ENCODE measurements around the gene POLR3GL.

Gene POLR3GL

DNA sequence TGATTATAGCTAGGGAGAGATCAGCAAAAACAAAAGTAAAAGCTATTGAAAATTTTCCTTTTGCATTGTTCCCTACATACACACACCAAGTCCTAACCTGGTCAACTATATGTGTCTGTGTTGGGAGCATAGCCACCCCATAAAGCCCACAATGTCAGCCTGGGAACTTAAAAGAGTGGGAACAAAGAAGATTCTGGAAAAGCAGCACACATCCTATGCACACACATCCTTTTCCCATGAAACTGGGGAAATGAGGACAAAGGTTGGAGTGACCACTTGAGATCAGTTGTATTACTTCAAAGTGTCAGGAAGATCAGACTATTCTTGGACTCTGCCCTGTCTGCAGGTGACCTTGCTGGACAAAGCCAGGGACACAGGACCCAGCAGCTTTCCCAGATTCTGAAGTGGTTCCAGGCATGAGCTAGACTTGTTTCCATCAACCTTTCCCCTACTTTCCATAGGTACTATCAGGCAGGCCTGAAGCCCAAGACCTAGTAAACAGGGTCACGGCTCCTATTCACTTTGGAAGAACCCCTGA lies 16.0 kb downstream of the POLR3GL start:
- TF ChIP-seq EZH2 (IDR thresholded peaks at IDR 0.05) (no peak), FOXP2 (optimal IDR thresholded peaks at IDR 0.05; ENCODE audit: control extremely low read depth, extremely low read length, insufficient read depth) (no peak), POLR2AphosphoS5 (IDR thresholded peaks at IDR 0.05; ENCODE audit: borderline replicate concordance, low read depth, low read length) (no peak)
- Histone ChIP-seq H3K9me3 (ENCODE audit: low read depth, low read length) (no peaks in the 10 kb centered on the region), H3K4me3 (no peak overlapping the region), H3K9ac (ENCODE audit: insufficient read length) (no peak overlapping the region), H3K27ac (peak overlapping the region; percentile 91; the same call in 1 of the 2 replicates), H3K36me3 (ENCODE audit: insufficient read depth, low read length) (no peaks in the 10 kb centered on the region; the same call in 1 of the 2 replicates)
- no peak for DNase-seq (ENCODE audit: low read depth, low spot score)

DNA sequence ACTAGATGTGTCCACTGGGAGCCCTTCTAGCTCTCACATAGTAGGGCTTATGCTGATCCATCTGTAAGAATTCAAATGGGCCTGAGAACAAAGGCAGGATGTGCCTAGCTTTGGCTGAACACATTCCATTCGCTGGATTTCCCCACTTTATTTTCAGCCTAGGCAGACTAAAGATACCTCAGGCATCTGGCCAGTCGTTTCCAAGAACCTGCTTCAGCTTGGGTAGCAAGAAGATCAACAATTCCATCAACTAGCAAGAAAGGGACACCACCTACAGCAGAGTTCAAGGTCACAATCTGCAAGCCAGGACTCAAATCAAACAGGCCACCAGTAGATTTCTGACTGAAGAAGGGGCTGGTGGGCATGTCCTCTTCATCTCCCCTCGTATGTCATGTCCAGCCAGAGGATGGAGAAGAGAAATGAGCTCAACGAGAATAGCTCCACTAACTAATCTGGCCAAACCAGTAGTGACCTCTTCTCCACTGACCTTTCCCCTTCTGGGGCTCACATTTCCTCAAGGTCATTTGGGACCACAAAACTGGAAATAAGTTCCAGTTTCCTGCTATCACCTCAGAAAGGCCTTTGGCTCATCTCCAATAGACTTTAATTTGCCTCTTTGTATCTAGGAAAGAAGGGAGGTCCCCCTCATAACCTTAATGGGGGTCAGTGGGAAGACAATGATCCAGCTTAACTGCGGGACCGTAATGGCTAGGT lies 17.7 kb downstream of the POLR3GL start:
- DNase-seq (ENCODE audit: low read depth, low spot score), result no peak
- TF ChIP-seq EZH2 (IDR thresholded peaks at IDR 0.05) (no peak), POLR2AphosphoS5 (IDR thresholded peaks at IDR 0.05; ENCODE audit: borderline replicate concordance, low read depth, low read length) (no peak), FOXP2 (optimal IDR thresholded peaks at IDR 0.05; ENCODE audit: control extremely low read depth, extremely low read length, insufficient read depth) (no peak)
- H3K27ac ChIP-seq, result no peak overlapping the region
- H3K9me3 ChIP-seq (ENCODE audit: low read depth, low read length), result no peaks in the 10 kb centered on the region
- H3K36me3 ChIP-seq (ENCODE audit: insufficient read depth, low read length), result no peaks in the 10 kb centered on the region; the same call in 1 of the 2 replicates
- H3K4me3 ChIP-seq, result no peak overlapping the region
- no peak overlapping the region for H3K9ac ChIP-seq (ENCODE audit: insufficient read length)

DNA sequence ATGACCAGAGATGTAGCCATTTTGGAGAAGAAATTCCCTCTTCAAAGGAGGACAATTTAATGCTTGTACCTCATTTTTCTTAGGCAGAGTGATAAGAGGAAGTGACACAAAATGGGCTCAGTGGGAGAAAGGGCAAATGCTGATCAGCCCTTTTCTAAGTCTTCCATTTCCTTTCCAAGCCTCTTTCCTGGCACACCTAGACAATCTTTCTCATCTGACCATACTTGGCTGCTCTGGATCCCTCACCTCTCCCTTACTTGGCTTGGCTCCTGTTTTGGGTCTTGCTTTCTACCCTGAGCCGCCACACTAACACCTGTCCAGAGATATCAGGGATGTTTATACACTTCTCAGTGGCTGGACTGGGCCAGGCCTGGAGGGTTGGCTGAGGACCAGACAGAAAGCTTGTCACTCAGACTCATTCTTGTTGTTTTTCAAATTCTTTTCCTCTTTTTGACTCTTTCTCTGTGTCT lies 18.8 kb downstream of the POLR3GL start:
- no peak overlapping the region for H3K4me3 ChIP-seq
- TF ChIP-seq EZH2 (IDR thresholded peaks at IDR 0.05), result no peak
- no peak for TF ChIP-seq POLR2AphosphoS5 (IDR thresholded peaks at IDR 0.05; ENCODE audit: borderline replicate concordance, low read depth, low read length)
- TF ChIP-seq FOXP2 (optimal IDR thresholded peaks at IDR 0.05; ENCODE audit: control extremely low read depth, extremely low read length, insufficient read depth), result no peak
- no peak overlapping the region for H3K9ac ChIP-seq (ENCODE audit: insufficient read length)
- H3K36me3 ChIP-seq (ENCODE audit: insufficient read depth, low read length), result no peaks in the 10 kb centered on the region
- no peak for DNase-seq (ENCODE audit: low read depth, low spot score)
- H3K27ac ChIP-seq, result 0 out of 2 replicates have a peak overlapping the region, but pooled peaks have one; percentile 2
- no peaks in the 10 kb centered on the region for H3K9me3 ChIP-seq (ENCODE audit: low read depth, low read length)

DNA sequence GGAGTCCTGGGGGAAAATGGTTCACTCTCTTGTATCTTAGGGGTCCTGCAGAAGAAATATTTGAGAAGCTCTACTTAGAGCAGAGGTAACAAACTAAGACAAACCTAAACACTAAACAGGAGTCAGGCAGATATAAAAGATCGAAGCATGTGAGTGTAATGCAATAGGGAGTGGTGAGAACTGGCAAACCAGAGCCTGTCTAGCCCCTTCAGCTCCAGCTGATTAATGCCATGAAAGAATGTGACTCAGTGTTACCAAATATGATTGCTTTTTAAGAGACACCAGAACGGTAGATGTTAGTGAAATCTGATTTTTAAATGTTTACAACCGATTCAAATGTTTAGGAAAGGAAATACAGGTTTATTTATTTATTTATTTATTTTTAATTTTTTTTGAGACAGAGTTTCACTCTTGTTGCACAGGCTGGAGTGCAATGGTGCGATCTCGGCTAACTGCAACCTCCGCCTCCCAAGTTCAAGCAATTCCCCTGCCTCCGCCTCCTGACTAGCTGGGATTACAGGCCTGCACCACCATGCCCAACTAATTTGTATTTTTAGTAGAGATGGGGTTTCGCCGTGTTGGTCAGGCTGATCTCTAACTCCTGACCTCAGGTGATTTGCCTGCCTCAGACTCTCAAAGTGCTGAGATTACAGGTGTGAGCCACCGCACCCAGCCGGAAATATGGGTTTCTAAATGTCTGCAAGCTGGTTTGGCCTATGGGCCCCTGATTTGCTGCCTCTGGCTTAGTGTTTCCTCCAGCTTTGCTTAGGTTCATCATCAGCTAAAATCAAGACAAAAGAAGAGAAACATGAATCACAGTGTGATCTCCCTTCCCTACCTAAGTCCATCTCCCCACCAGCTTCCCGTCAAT lies 19.7 kb downstream of the POLR3GL start:
- TF ChIP-seq EZH2 (IDR thresholded peaks at IDR 0.05) (no peak), FOXP2 (optimal IDR thresholded peaks at IDR 0.05; ENCODE audit: control extremely low read depth, extremely low read length, insufficient read depth) (no peak), POLR2AphosphoS5 (IDR thresholded peaks at IDR 0.05; ENCODE audit: borderline replicate concordance, low read depth, low read length) (no peak)
- no peak for DNase-seq (ENCODE audit: low read depth, low spot score)
- H3K4me3 ChIP-seq, result no peak overlapping the region
- 0 out of 2 replicates have a peak overlapping the region, but pooled peaks have one; percentile 2 for H3K27ac ChIP-seq
- no peaks in the 10 kb centered on the region for H3K36me3 ChIP-seq (ENCODE audit: insufficient read depth, low read length)
- H3K9me3 ChIP-seq (ENCODE audit: low read depth, low read length), result no peaks in the 10 kb centered on the region
- H3K9ac ChIP-seq (ENCODE audit: insufficient read length), result no peak overlapping the region

DNA sequence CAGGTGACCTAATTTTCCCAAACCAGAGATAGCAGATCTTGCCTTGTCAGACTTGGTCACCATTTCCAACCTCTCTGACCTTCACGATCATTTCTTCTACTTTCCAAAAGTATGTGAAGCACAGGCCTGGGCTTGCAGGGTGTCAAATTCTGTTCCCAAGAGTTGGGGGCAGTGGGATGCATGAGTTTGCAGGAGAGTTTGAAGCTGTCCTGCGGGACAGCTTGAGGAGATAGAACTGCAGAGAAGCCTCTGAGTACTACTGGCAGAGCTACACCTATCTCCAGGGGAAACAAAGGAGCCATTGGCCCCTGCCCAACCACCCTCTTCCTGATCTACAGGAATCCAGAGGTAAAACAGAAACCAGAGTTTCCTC lies 20.6 kb downstream of the POLR3GL start:
- no peak overlapping the region for H3K27ac ChIP-seq
- H3K9ac ChIP-seq (ENCODE audit: insufficient read length), result no peak overlapping the region
- no peak for DNase-seq (ENCODE audit: low read depth, low spot score)
- no peaks in the 10 kb centered on the region for H3K36me3 ChIP-seq (ENCODE audit: insufficient read depth, low read length)
- TF ChIP-seq POLR2AphosphoS5 (IDR thresholded peaks at IDR 0.05; ENCODE audit: borderline replicate concordance, low read depth, low read length) (no peak), FOXP2 (optimal IDR thresholded peaks at IDR 0.05; ENCODE audit: control extremely low read depth, extremely low read length, insufficient read depth) (no peak), EZH2 (IDR thresholded peaks at IDR 0.05) (no peak)
- no peaks in the 10 kb centered on the region for H3K9me3 ChIP-seq (ENCODE audit: low read depth, low read length)
- H3K4me3 ChIP-seq, result no peak overlapping the region

DNA sequence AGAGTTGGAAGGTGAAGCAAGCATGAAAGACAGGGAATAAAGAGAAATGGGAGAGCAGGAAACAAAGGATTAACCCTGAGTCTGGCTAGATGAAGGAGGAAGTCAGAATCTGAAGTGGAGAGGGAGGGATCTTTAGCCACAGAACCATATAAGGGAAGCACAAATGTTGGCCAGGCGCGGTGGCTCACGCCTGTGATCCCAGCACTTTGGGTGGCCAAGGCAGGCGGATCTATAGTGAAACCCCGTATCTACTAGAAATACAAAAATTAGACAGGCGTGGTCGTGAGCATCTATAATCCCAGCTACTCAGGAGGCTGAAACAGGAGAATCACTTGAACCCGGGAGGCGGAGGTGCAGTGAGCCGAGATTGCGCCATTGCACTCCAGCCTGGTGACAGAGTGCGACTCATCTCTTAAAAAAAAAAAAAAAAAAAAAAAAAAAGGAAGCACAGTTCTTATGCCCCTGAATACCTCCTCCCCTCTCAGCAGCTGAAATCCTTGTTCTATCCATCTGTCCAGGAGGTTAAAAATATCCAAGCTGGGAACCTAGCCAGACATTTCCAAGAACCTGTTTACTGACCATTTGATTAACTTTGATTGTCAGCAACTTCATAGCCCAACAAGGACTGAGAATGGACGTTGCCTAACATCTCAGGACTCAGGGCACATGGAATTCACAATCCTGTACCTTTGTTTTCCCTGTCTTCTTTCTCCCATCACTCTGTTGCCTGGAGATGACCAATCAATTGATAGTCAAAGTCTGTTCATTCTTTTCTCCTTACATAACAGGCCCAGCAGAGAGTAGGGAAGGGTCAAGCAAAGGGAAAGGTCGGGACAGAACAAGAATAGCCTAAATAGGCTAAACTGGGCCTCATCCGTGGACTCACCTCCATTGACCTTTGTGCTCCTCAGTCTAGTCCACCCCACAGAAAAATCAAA lies 21.3 kb downstream of the POLR3GL start:
- Histone ChIP-seq H3K9me3 (ENCODE audit: low read depth, low read length) (no peaks in the 10 kb centered on the region), H3K4me3 (no peak overlapping the region), H3K36me3 (ENCODE audit: insufficient read depth, low read length) (no peaks in the 10 kb centered on the region), H3K27ac (no peak overlapping the region), H3K9ac (ENCODE audit: insufficient read length) (no peak overlapping the region)
- TF ChIP-seq FOXP2 (optimal IDR thresholded peaks at IDR 0.05; ENCODE audit: control extremely low read depth, extremely low read length, insufficient read depth), result no peak
- TF ChIP-seq POLR2AphosphoS5 (IDR thresholded peaks at IDR 0.05; ENCODE audit: borderline replicate concordance, low read depth, low read length), result no peak
- DNase-seq (ENCODE audit: low read depth, low spot score), result no peak

DNA sequence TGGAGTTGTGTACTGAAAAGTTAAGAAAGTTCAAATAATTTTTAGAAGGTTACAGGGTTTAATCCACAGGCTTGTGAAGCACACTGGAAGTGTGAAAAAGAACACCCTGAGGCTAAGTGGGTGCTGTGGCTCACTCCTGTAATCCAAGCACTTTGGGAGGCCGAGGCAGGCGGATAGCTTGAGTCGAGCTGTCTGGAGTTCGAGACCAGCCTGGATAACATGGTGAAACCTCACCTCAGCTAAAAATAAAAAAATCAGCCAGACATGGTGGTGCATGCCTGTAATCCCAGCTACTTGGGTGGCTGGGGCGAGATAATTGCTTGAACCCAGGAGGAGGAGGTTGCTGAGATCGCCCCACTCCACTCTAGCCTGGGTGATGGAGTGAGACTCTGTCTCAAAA lies 22.1 kb downstream of the POLR3GL start:
- no peak overlapping the region for H3K4me3 ChIP-seq
- H3K36me3 ChIP-seq (ENCODE audit: insufficient read depth, low read length), result no peaks in the 10 kb centered on the region
- TF ChIP-seq FOXP2 (optimal IDR thresholded peaks at IDR 0.05; ENCODE audit: control extremely low read depth, extremely low read length, insufficient read depth) (no peak), POLR2AphosphoS5 (IDR thresholded peaks at IDR 0.05; ENCODE audit: borderline replicate concordance, low read depth, low read length) (no peak), EZH2 (IDR thresholded peaks at IDR 0.05) (no peak)
- H3K27ac ChIP-seq, result no peak overlapping the region
- DNase-seq (ENCODE audit: low read depth, low spot score), result no peak
- H3K9me3 ChIP-seq (ENCODE audit: low read depth, low read length), result no peaks in the 10 kb centered on the region
- no peak overlapping the region for H3K9ac ChIP-seq (ENCODE audit: insufficient read length)

All from SK-N-MC (cell line).